Measurements from ENCODE around the gene PFKL. TPM values are rescaled to one million over a fixed set of nuclear protein-coding genes. Genes with fewer than 3 reads are reported as not detected.

The PFKL gene
- 100 to 1,000 TPM in 1 of 2 donors, 10 to 100 TPM in 1; 95.1 to 115 TPM for total RNA-seq
- 100 to 1,000 TPM in 1 of 2 donors, 10 to 100 TPM in 1; 48.0 to 110 TPM for polyA plus RNA-seq
- long read RNA-seq, donor 1, transcript PFKL-201 (22 exons, 2,912 nt), result major isoform, 512 of 955 reads
- long read RNA-seq, donor 1, partial matches to known transcripts, result 247 of 955 reads
- long read RNA-seq, donor 1, other reads (novel, unspliced or antisense), result 188 of 955 reads
- long read RNA-seq, donor 2, transcript PFKL-201 (22 exons, 2,912 nt), result major isoform, 117 of 242 reads
- long read RNA-seq, donor 2, partial matches to known transcripts, result 54 of 242 reads
- long read RNA-seq, donor 2, other reads (novel, unspliced or antisense), result 70 of 242 reads

DNA sequence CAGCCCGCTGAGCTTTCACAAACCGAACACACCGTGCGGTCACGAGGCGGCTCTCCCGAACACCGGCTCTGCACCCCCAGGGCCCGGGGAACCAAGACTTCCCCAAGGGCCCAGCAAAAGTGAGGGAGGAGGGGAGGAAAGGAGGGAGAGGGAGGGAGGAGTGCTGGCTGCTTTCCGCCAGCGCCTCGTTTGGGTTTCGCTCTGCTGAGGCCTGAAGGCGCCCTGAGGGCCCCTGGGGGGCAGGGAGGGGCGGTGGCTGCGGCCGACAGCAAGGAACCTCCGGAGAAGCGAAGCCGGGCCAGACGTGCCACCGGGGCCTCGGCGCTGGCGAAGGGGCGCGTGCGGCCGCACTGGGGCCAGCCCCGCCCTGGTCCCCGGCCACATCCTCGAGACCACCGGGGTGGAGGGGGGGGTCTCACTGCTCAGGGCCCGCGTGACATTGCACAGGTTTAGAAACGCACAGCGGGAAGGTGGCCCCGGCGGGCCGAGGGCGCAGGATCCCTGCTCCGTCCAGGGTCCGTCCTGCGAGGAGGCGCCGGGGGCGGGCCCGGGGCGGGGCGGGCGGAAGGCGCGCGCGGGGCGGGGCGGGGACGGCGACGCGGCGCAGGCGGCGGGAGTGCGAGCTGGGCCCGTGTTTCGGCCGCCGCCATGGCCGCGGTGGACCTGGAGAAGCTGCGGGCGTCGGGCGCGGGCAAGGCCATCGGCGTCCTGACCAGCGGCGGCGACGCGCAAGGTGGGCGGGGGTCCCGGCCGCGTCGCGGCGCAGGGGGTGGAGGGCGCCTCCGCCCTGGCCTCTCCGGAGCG is at the start of gene PFKL:
Gene PFKL, plus strand, starts transcription at position 596 of the 804 bp plus-strand sequence. Its CDS starts 53 bp downstream, at position 649.
- Histone ChIP-seq H3K4me3 (ENCODE audit: low read length in 2 of 2) (peak within 1 kb of the TSS; percentile 49 to 91), H3K27me3 (ENCODE audit: control insufficient read depth in 1 of 2, insufficient read depth in 2 of 2, low read length in 1 of 2) (no peaks in the 10 kb centered on the region), H3K36me3 (ENCODE audit: control insufficient read depth in 1 of 2, insufficient read depth in 2 of 2, low read length in 1 of 2) (no peaks in the 10 kb centered on the region), H3K9me3 (ENCODE audit: control insufficient read depth, low read length) (no peaks in the 10 kb centered on the region), H3K27ac (ENCODE audit: low read depth in 1 of 2, low read length in 2 of 2) (peak within 1 kb of the TSS; percentile 4 to 47), H3K4me1 (ENCODE audit: control insufficient read depth in 1 of 2, insufficient read depth in 2 of 2, low read length in 2 of 2) (no peaks in the 10 kb centered on the region)
- DNase-seq, result peak; percentile 77 to 88
- peak; percentile 76 for ATAC-seq (ENCODE audit: low FRiP score)
- 1% methylated on average over 64 to 94 of the region's 94 CpGs for WGBS, 2 donors
- intact Hi-C loops (cut with DNase I), result loop anchor here (2.0 to 10.0 kb wide), 3 partner anchors 38 to 495 kb away; partner anchors contain the start of gene CFAP410 (in 2 of the 2)

- Histone ChIP-seq H3K4me1 (ENCODE audit: control insufficient read depth in 1 of 2, insufficient read depth in 2 of 2, low read length in 2 of 2) (no peaks in the 10 kb centered on the region), H3K9me3 (ENCODE audit: control insufficient read depth, low read length) (no peaks in the 10 kb centered on the region), H3K4me3 (ENCODE audit: low read length in 2 of 2) (no peak overlapping the region), H3K27ac (ENCODE audit: low read depth in 1 of 2, low read length in 2 of 2) (no peak overlapping the region), H3K27me3 (ENCODE audit: control insufficient read depth in 1 of 2, insufficient read depth in 2 of 2, low read length in 1 of 2) (no peaks in the 10 kb centered on the region), H3K36me3 (ENCODE audit: control insufficient read depth in 1 of 2, insufficient read depth in 2 of 2, low read length in 1 of 2) (no peaks in the 10 kb centered on the region)
- 72 to 74% methylated on average over 29 of the region's 29 CpGs for WGBS, 2 donors
- DNase-seq (peak in 1 of 2 donors; percentile 72), ATAC-seq (ENCODE audit: low FRiP score) (no peak)
- intact Hi-C loops (cut with DNase I), result no loop called here
These were observed 45.8 kb upstream of the PFKL start for GRCh38 chr21:44253832-44254710.

DNA sequence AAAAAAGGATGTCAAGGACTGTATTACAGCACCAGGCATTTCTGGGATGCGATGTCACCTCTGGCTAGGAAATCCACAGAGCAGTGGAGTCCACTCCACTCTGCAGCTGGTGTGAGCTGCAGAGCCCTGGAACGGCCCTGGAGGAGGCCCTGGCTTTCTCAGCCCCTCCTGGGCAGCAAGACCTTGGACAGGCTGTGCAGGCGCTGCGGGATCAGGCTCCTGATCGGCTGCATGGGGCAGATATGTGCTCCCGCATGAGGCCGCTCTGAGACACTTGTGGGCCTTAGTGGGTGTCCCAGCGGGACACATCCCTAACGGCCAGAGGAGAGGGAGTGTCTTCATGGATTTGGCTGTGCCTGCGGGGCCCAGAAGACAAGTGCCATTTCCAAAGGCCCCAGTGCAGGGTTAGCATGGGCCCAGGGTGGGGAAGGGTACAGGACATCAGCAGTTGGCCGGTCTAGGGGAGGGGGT is 44.3 kb upstream of the PFKL start:
- WGBS, 2 donors, result 78 to 81% methylated on average over 11 of the region's 11 CpGs
- Histone ChIP-seq H3K27me3 (ENCODE audit: control insufficient read depth in 1 of 2, insufficient read depth in 2 of 2, low read length in 1 of 2) (no peaks in the 10 kb centered on the region), H3K36me3 (ENCODE audit: control insufficient read depth in 1 of 2, insufficient read depth in 2 of 2, low read length in 1 of 2) (no peaks in the 10 kb centered on the region), H3K9me3 (ENCODE audit: control insufficient read depth, low read length) (peaks cover 2% of the 10 kb centered on the region), H3K4me3 (ENCODE audit: low read length in 2 of 2) (no peak overlapping the region), H3K27ac (ENCODE audit: low read depth in 1 of 2, low read length in 2 of 2) (no peak overlapping the region), H3K4me1 (ENCODE audit: control insufficient read depth in 1 of 2, insufficient read depth in 2 of 2, low read length in 2 of 2) (no peaks in the 10 kb centered on the region)
- DNase-seq (peak in 1 of 2 donors; percentile 55), ATAC-seq (ENCODE audit: low FRiP score) (no peak)
- intact Hi-C loops (cut with DNase I), result no loop called here

DNA sequence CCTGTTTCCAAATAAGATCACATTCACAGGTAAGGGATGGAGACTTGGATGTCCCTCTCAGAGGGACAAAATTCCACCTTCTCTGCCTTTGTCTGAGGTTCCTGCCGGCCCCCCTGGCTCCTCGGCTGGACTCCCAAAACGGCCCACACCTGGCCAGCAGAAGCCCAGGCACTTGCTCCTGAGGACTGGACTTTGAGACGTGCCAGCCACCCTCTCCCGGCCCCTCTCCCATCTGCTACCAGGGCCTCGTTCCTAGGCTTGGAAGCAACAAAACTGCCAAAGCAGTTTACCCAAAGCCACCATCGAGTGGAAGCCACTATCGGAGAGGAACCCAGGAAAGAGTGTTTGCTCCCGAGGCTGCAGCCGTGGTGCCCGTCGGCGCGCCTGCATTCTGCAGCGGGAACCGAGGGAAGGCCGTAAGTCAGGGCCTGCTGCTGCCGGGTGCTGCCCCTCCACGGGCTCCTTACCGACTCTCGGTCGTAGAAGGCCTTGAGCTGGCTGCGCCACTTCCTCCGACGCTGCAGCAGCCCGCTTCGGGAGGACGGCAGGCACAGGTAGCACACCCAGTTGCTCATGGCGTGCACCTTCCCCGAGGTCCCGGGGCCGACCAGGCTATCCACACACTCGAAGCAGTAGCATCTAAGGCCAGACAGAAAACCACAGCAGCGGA is 41.7 kb upstream of the PFKL start:
- no peaks in the 10 kb centered on the region for H3K27me3 ChIP-seq (ENCODE audit: control insufficient read depth in 1 of 2, insufficient read depth in 2 of 2, low read length in 1 of 2)
- no peak overlapping the region for H3K4me3 ChIP-seq (ENCODE audit: low read length in 2 of 2)
- no peaks in the 10 kb centered on the region for H3K4me1 ChIP-seq (ENCODE audit: control insufficient read depth in 1 of 2, insufficient read depth in 2 of 2, low read length in 2 of 2)
- no peaks in the 10 kb centered on the region for H3K36me3 ChIP-seq (ENCODE audit: control insufficient read depth in 1 of 2, insufficient read depth in 2 of 2, low read length in 1 of 2)
- DNase-seq (peak in 1 of 2 donors; percentile 73), ATAC-seq (ENCODE audit: low FRiP score) (no peak)
- no peak overlapping the region for H3K27ac ChIP-seq (ENCODE audit: low read depth in 1 of 2, low read length in 2 of 2)
- WGBS, 2 donors, result 83 to 89% methylated on average over 34 of the region's 34 CpGs
- H3K9me3 ChIP-seq (ENCODE audit: control insufficient read depth, low read length), result peaks cover 2% of the 10 kb centered on the region
- intact Hi-C loops (cut with DNase I), result no loop called here

DNA sequence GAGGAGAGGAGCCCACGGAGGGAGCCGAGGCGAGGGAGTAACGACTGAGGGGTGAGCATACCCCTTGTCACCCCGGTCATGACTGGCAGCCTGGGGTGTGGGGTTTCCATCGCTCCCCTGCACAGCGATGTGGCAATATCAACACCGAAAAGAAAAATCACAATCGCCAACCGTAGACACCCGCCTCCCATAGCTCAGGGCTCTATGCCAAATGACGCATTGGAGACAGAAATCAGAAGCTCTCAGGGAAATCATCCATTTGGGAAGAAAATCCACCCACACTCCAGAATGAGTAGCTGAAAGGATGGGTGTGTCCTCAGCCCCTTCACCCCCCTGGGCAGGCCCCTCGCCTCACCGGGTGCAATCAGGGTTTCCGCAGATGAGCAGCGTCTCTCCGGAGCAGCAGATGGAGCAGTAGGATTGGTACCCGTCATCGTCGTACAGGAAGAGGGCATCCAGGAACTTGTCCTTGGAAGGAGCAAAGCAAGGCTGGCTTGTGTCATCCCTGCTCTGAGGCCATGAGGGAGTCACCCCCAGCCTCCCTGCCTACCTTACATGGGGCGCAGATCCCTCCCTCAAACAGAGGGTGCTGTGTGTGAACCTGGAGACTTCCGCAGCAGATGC is 40.7 kb upstream of the PFKL start:
- intact Hi-C loops (cut with DNase I), result no loop called here
- Histone ChIP-seq H3K4me1 (ENCODE audit: control insufficient read depth in 1 of 2, insufficient read depth in 2 of 2, low read length in 2 of 2) (no peaks in the 10 kb centered on the region), H3K9me3 (ENCODE audit: control insufficient read depth, low read length) (peaks cover 2% of the 10 kb centered on the region), H3K27me3 (ENCODE audit: control insufficient read depth in 1 of 2, insufficient read depth in 2 of 2, low read length in 1 of 2) (no peaks in the 10 kb centered on the region), H3K36me3 (ENCODE audit: control insufficient read depth in 1 of 2, insufficient read depth in 2 of 2, low read length in 1 of 2) (no peaks in the 10 kb centered on the region), H3K27ac (ENCODE audit: low read depth in 1 of 2, low read length in 2 of 2) (no peak overlapping the region), H3K4me3 (ENCODE audit: low read length in 2 of 2) (no peak overlapping the region)
- DNase-seq (peak in 1 of 2 donors; percentile 59), ATAC-seq (ENCODE audit: low FRiP score) (no peak)
- 84 to 85% methylated on average over 22 of the region's 22 CpGs for WGBS, 2 donors

GRCh38 chr21:44260066-44260465 is 39.8 kb upstream of the PFKL start:
- 34 to 49% methylated on average over 4 of the region's 4 CpGs for WGBS, 2 donors
- no peak for ATAC-seq (ENCODE audit: low FRiP score)

DNA sequence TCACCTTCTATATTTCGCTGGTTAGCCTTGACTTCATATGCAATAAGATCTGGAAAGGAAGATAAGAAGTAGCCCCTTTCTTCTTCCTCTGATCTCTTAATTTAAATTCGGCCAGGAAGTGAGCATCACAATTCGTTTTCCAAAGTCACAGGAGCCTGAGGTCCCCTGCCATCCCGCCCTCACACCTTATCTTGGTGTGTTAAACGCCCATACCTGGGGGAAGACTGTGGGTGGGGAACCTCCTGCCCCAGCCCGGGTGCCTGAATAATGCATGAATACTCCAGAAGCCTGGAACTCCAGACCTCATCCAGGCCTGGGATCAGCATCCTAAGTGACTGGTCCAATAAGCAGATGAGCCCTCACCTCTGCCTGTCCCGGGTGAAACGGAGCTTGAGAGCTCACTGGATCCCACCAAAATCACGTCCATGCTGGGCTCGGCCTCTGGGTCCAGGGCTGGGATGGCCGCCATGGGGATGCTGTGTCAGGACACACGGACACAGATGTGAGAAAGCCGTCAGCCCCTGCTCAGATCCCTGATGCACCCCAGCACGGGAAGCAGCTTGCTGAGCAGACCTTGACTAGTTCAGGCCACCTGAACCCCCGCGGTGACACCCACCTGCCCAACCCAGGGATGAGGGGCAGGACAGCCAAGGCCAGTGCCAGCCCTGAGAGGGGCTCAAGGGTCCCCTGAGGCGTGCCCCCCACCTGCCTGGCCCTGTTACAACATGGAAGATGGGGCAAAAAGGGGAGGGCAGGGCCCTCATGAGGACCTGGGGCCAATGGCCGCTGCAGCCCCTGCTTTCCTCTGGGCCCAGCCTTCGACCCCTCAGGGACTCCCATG is 38.8 kb upstream of the PFKL start:
- no peak overlapping the region for H3K4me3 ChIP-seq (ENCODE audit: low read length in 2 of 2)
- peaks cover 2% of the 10 kb centered on the region for H3K9me3 ChIP-seq (ENCODE audit: control insufficient read depth, low read length)
- no peaks in the 10 kb centered on the region for H3K36me3 ChIP-seq (ENCODE audit: control insufficient read depth in 1 of 2, insufficient read depth in 2 of 2, low read length in 1 of 2)
- peak; percentile 42 to 57 for DNase-seq
- no peak overlapping the region for H3K27ac ChIP-seq (ENCODE audit: low read depth in 1 of 2, low read length in 2 of 2)
- intact Hi-C loops (cut with DNase I), result no loop called here
- no peaks in the 10 kb centered on the region for H3K4me1 ChIP-seq (ENCODE audit: control insufficient read depth in 1 of 2, insufficient read depth in 2 of 2, low read length in 2 of 2)
- WGBS, 2 donors, result 83 to 86% methylated on average over 19 of the region's 19 CpGs
- no peak for ATAC-seq (ENCODE audit: low FRiP score)
- no peaks in the 10 kb centered on the region for H3K27me3 ChIP-seq (ENCODE audit: control insufficient read depth in 1 of 2, insufficient read depth in 2 of 2, low read length in 1 of 2)

More at GRCh38 chr21:44260066-44260465, 39.8 kb upstream of the PFKL start:
- Histone ChIP-seq H3K9me3 (ENCODE audit: control insufficient read depth, low read length) (peaks cover 2% of the 10 kb centered on the region), H3K27me3 (ENCODE audit: control insufficient read depth in 1 of 2, insufficient read depth in 2 of 2, low read length in 1 of 2) (no peaks in the 10 kb centered on the region), H3K36me3 (ENCODE audit: control insufficient read depth in 1 of 2, insufficient read depth in 2 of 2, low read length in 1 of 2) (no peaks in the 10 kb centered on the region), H3K4me1 (ENCODE audit: control insufficient read depth in 1 of 2, insufficient read depth in 2 of 2, low read length in 2 of 2) (no peaks in the 10 kb centered on the region), H3K4me3 (ENCODE audit: low read length in 2 of 2) (no peak overlapping the region), H3K27ac (ENCODE audit: low read depth in 1 of 2, low read length in 2 of 2) (no peak overlapping the region)
- intact Hi-C loops (cut with DNase I), result no loop called here
- DNase-seq, result no peak

All from aorta (tissue), 5 donors.